GM12873 (cell line): ENCODE results near the gene CNST.

ENCODE experiments used
- TF ChIP-seq, protein P1 (sequence below): IDR thresholded peaks from 2 replicates; pipeline ENCODE4 v1.5.1; 2012; ENCODE audit warnings: low read depth, mild to moderate bottlenecking, moderate library complexity, low read length, control low read depth; ENCODE audit not compliant: insufficient read depth; ENCODE audit errors: missing control alignments

The CNST gene

DNA sequence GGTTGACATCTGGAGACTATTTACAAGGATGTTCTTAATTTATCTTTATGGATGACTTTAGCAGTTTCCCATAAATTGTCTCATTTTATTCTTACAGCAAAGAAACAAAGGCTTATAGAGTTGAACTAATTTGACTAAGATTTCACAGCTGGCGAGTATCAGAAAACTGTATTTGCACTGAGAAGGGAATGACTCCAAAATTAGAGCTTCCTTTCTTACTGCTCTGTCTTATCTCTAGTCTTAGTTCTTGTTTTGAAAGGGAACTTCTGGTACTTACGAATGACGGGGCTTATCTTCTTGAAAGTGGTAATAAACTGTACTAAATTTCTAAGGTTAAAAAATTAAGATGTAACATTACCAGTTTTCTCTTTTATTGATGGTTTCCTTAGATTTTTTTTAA, 13.6 kb downstream of the CNST start:
- TF ChIP-seq, protein P1, sequence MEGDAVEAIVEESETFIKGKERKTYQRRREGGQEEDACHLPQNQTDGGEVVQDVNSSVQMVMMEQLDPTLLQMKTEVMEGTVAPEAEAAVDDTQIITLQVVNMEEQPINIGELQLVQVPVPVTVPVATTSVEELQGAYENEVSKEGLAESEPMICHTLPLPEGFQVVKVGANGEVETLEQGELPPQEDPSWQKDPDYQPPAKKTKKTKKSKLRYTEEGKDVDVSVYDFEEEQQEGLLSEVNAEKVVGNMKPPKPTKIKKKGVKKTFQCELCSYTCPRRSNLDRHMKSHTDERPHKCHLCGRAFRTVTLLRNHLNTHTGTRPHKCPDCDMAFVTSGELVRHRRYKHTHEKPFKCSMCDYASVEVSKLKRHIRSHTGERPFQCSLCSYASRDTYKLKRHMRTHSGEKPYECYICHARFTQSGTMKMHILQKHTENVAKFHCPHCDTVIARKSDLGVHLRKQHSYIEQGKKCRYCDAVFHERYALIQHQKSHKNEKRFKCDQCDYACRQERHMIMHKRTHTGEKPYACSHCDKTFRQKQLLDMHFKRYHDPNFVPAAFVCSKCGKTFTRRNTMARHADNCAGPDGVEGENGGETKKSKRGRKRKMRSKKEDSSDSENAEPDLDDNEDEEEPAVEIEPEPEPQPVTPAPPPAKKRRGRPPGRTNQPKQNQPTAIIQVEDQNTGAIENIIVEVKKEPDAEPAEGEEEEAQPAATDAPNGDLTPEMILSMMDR, result no peak

DNA sequence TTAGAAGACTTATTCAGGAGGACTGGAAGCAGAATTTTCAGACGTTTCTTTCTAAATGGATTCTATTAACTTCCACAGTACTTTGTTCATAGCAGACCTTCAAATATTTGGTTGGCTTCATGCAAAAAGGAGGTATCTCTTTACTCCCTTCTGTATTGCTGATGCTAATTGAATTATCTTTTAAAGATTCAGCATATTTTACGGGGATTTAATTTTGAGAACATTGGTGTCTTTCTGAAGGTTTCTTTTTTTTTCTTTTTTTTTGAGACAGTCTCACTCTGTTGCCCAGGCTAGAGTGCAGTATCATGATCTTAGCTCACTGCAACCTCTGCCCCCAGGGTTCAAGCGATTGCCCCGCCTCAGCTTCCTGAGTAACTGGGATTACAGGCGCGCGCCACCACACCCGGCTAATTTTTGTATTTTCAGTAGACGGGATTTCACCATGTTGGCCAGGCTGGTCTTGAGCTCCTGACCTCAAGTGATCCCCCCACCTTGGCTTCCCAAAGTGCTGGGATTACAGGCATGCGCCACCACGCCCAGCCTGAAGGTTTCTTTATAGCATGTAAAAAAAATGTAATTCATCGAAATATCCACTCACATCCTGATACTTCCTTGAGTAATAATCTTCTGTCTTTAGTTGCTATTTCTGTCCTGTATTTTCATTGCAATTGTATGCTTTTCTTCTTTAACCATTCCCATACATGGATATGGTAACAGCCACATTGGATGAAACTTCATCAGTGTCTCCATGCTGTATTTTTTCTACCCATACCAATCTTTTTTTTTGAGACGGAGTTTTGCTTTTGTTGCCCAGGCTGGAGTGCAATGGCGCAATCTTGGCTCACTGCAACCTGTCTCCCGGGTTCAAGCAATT, 14.5 kb downstream of the CNST start:
- TF ChIP-seq, protein P1, result no peak

DNA sequence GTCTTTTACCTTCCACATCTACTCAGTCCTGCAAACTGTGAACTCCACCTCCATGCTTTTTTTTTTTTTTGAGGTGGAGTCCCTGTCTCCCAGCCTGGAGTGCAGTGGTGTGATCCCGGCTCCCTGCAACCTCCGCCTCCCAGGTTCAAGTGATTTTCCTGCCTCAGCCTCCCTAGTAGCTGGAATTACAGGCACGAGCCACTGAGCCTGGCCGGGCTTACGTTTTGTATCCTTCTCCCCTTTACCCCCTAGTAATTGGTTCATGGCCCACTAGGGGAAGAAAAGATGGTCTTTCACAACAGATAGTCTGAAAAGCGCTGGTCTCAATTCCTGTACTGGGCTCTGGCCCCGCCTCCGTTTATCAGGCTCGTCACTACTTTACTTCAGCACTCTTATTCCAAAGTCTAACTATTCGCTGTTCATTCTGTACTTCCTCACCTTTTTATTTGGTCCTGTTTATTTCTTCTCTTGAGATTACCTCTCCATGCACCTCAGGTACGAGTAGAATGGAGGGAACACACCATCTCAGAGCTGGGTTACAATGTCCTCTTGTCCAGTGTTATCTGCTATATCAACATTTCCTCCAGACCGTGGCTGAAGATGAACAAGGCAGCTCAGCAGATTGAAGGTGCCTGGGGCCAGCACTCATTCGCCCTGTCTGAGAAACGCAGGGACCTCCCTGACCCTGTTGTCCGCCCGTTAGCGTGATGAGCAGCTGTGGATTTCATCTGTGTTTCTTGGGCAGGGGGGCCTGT, 16.2 kb downstream of the CNST start:
- TF ChIP-seq, protein P1, result no peak

DNA sequence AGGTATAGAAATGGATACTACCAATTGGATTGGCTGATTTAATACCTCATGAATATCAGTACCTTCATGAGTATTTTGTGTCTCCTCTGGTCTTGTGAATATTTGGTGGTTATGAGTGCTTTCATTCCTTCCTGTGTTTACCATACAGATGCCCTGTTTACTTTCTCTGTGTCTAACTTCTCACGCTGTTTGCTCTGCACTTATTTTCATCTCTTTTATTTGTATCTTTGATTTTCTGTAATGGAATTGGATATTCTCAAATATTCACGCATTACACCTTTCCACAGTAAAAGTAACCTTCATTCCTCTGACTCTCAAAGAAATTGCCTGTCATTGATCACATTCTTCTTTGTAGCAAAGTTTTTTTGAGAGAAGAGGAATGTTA, 16.8 kb downstream of the CNST start:
- TF ChIP-seq, protein P1, result no peak

DNA sequence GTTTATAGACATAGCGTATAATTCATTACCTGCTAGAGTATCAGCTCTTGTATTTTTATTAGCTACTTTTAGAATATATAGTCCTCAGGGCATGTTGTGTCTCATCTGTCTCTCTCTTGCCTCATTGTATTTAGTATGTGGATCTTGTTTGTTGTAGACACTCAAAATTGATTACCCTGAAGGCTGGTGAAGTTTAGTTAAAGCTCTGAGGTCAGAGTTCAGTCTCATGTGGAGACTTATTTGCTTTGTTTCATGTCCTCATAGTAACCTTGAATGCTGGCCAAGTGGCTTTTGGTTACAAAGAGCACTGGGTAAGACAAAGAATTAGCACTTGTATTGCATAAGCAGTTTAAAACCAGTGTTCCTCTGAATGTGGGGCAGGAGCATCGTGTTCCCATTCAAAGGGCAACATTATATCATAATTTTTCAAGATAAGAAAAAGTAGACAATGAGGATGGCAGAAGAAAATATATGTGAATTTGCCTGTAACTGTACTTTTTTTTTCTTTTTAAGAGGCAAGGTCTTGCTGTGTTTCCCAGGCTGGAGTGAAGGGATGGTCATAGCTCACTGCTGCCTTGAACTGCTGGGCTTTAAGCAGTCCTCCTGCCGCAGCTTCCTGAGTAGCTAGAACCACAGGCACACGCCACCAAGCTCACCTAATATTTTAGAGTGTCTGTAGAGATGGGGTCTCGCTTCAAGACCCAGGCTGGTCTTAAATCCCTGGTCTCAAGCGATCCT, 17.4 kb downstream of the CNST start:
- TF ChIP-seq, protein P1, result no peak

DNA sequence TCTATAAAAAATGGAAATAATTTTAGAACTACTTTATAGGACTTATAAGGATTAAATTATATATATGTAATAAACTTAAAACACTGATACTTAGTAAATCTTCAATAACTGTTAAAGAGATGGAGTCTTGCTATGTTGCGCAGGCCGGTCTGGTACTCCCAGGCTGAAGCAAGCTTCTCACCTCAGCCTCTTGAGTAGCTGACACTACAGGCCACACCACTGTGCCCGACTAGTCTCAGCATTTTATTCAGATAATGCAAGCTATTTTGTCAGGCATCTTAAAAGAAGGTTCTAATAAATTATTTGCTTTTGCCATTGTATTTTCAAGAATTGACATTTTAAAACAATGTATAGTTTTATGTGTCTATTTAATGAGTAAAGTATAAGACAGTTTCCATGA, 20.8 kb downstream of the CNST start:
- TF ChIP-seq, protein P1, result no peak

DNA sequence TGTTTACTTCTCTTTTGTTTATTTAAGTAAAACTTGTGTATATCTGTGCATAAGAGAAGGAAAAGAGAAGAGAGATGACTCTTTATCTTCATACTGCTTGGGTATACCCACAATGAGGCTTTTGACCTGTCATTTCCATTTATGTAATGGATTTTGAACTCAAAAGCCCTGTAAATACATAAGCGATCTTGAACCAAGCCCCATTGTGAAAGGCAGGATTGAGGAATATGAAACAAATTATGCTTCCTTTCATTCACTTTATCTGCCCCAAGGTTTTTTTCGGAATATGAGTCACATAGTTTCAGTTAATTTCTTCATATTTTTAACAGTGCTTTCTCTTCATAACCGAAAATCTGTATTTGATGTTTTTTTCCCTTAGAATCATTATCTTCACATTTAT, 21.4 kb downstream of the CNST start:
- TF ChIP-seq, protein P1, result no peak
